ENCODE measurements around the gene CFB.

DNA sequence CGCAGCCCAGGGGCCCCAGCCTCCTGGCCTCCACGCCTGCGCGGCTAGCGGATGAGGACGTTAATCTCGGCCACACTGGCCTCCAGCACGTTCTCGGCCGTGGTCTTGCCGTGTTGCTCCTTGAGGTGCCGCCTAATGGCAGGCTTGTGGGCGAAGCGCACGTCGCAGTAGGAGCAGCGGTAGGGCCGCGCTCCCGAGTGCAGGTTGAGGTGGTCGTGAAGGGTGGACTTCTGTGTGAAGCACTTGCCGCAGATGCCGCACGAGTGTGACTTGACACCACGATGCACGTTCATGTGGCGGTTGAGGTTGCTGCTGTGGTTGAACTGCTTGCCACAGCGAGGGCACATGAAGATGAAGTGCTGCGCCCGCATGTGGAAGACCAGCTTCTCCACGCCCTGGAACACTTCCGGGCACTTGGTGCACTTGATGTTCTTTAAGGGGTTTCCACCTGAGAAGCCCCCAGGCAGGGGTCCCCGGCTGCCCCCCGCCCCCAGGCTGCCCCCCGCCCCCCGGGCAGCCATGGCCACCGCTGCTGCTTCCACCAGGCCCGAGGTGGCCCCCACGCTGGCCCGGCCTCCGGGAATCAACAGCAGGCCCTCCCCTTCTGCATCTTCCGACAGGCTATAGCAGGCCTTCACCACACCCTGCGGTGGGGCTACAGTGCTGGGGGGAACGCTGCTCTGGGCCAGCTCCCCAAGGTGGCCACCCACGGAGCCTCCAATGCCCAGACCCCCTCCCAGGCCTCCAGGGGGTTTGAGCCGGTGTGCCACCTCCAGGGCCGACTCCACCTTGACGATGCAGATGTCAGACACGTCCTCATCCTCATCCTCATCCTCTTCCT lies 45.8 kb upstream of the CFB start:
- TF ChIP-seq CTCF (IDR thresholded peaks at IDR 0.05; ENCODE audit: insufficient read depth, low read depth, low read length) (no peak), EZH2 (IDR thresholded peaks at IDR 0.05; ENCODE audit: insufficient read depth, low read length) (no peak)
